NCI-H2171 treated with DMSO at 0.1 percent for 48 hours (cell line): Measurements from ENCODE around the gene FGFRL1.
"Not testable (repeated sequence)": the region's sequence is repeated elsewhere in the genome, so short reads cannot be mapped to it uniquely, and the experiment has no call there.

Experiments
- DNase-seq: peaks from one replicate; lab custom pipeline; 2025; lab: John Stamatoyannopoulos, UW

FGFRL1 gene

GRCh38 chr4:1052231-1052671, 40.8 kb downstream of the FGFRL1 start:
- DNase-seq, result no peak

GRCh38 chr4:1053080-1053661, 41.7 kb downstream of the FGFRL1 start:
- no peak for DNase-seq

- DNase-seq, result not testable (repeated sequence)
Observed at GRCh38 chr4:1053891-1054290, 42.5 kb downstream of the FGFRL1 start.

- DNase-seq, result not testable (repeated sequence)
Observed at GRCh38 chr4:1054696-1055242, 43.3 kb downstream of the FGFRL1 start.

GRCh38 chr4:1055243-1055701, 43.8 kb downstream of the FGFRL1 start:
- not testable (repeated sequence) for DNase-seq

- DNase-seq, result no peak
Observed at GRCh38 chr4:1055721-1056590, 44.5 kb downstream of the FGFRL1 start.

- DNase-seq, result no peak
Observed at GRCh38 chr4:1056671-1057402, 45.4 kb downstream of the FGFRL1 start.

- no peak for DNase-seq
Observed at GRCh38 chr4:1057403-1057745, 45.9 kb downstream of the FGFRL1 start.

GRCh38 chr4:1058198-1058996, 47.0 kb downstream of the FGFRL1 start:
- DNase-seq, result no peak

GRCh38 chr4:1058997-1059665, 47.7 kb downstream of the FGFRL1 start:
- no peak for DNase-seq

GRCh38 chr4:1060121-1060520, 48.7 kb downstream of the FGFRL1 start:
- no peak for DNase-seq

- no peak for DNase-seq
Observed at GRCh38 chr4:1060621-1061020, 49.2 kb downstream of the FGFRL1 start.

- no peak for DNase-seq
Observed at GRCh38 chr4:1061056-1061700, 49.8 kb downstream of the FGFRL1 start.

- DNase-seq, result no peak
Observed at GRCh38 chr4:1061760-1062159, 50.3 kb downstream of the FGFRL1 start.

- DNase-seq, result no peak
Observed at GRCh38 chr4:1062419-1062818, 51.0 kb downstream of the FGFRL1 start.

- no peak for DNase-seq
Observed at GRCh38 chr4:1065732-1066131, 54.3 kb downstream of the FGFRL1 start.

GRCh38 chr4:1069394-1069793, 58.0 kb downstream of the FGFRL1 start:
- no peak for DNase-seq

- no peak for DNase-seq
Observed at GRCh38 chr4:1072830-1073446, 61.5 kb downstream of the FGFRL1 start.

GRCh38 chr4:1074077-1074476, 62.7 kb downstream of the FGFRL1 start:
- no peak for DNase-seq

GRCh38 chr4:1075225-1075624, 63.8 kb downstream of the FGFRL1 start:
- DNase-seq, result no peak
